ENCODE measurements around the gene TRIM36.

Gene TRIM36

GRCh38 chr5:115181757-115182156, 12.0 kb upstream of the TRIM36 start:
- no peak for DNase-seq (ENCODE audit: low spot score)
- Histone ChIP-seq H3K4me3 (no peak overlapping the region), H3K27ac (no peak overlapping the region)
- TF ChIP-seq, protein P1, sequence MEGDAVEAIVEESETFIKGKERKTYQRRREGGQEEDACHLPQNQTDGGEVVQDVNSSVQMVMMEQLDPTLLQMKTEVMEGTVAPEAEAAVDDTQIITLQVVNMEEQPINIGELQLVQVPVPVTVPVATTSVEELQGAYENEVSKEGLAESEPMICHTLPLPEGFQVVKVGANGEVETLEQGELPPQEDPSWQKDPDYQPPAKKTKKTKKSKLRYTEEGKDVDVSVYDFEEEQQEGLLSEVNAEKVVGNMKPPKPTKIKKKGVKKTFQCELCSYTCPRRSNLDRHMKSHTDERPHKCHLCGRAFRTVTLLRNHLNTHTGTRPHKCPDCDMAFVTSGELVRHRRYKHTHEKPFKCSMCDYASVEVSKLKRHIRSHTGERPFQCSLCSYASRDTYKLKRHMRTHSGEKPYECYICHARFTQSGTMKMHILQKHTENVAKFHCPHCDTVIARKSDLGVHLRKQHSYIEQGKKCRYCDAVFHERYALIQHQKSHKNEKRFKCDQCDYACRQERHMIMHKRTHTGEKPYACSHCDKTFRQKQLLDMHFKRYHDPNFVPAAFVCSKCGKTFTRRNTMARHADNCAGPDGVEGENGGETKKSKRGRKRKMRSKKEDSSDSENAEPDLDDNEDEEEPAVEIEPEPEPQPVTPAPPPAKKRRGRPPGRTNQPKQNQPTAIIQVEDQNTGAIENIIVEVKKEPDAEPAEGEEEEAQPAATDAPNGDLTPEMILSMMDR (IDR thresholded peaks at IDR 0.05): no peak

- Histone ChIP-seq H3K4me3 (peak overlapping the region; percentile 83), H3K27ac (peak overlapping the region; percentile 57 to 85)
- TF ChIP-seq, protein P1 (IDR thresholded peaks at IDR 0.05): no peak
- DNase-seq (ENCODE audit: low spot score): no peak
These were observed 10.5 kb upstream of the TRIM36 start for GRCh38 chr5:115180165-115180709.

DNA sequence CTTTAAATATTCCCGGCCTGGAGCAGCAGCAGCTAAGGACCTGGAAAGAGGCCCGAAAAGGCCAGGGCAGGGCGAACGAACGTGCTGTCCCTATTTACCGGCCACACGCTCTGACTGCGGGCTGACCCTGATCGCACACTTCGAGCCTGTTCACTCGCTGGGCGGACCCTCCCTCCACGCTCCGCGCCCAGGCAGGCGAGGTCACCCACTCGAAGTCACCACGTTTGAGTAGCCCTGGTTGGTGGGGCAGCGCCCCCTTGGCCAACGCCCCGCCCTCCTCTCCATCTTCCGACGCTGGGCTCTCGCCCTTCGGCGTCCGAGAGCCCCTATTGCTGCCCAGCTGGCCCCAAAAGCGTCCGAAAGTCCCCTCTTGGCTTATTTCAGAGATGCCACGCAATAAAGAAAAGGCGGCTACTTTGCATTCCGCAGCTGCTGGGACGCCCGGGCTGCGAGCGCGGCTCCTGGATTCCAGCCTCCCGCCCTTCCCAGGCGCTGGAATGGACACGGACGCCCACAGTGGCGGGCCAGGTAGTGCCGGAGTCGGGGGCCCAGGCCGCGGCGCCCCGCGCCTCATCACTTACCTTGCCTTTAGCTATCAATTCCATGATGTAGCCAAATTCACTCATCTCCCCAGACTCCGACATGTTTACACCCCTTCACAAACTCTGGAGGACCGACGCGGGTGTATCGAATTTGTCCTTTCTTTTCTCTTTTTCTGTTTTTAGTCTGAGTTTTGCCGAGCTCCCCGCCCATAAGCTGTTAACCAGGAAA, 9.9 kb upstream of the TRIM36 start:
- no peak for DNase-seq (ENCODE audit: low spot score)
- Histone ChIP-seq H3K27ac (peak overlapping the region; percentile 57 to 85), H3K4me3 (peak overlapping the region; percentile 83)
- TF ChIP-seq, protein P1 (IDR thresholded peaks at IDR 0.05): no peak

- TF ChIP-seq, protein P1 (IDR thresholded peaks at IDR 0.05): no peak
- no peak for DNase-seq (ENCODE audit: low spot score)
- Histone ChIP-seq H3K4me3 (peak overlapping the region; percentile 83), H3K27ac (peak overlapping the region in 1 of 2 donors; percentile 85)
These were observed 9.3 kb upstream of the TRIM36 start for GRCh38 chr5:115179030-115179393.

DNA sequence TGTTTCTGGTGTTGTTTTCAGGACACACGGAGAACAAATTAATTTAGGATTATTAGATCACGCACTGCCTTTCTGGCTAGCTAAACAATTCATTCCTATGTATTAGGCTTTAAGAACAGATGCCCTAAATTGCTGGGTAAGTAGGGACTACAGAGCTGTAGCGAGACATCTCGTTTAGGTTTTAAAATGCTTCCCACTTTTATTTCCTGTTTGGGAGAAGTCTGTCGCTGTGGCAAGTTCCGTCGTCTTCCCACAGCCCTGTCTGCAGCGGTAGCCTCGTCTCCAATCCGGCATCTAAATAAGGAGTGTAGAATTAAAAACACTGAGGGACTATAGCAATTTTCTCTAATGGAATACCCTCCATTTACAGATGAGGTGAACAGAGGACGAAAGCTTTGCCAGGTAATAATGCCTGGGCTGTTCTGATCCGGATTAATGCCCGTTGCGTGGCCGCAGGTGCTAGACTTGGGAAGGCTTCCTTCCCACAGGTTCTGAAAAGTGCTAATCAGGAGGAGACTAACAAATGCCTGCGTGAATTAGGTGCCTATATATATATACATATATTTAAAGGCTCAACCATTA, 1.3 kb upstream of the TRIM36 start:
- TF ChIP-seq, protein P1 (IDR thresholded peaks at IDR 0.05): no peak
- Histone ChIP-seq H3K27ac (peak overlapping the region; percentile 56 to 89), H3K4me3 (peak overlapping the region; percentile 92)
- DNase-seq (ENCODE audit: low spot score): no peak

GRCh38 chr5:115170134-115170928, 623 bp upstream of the TRIM36 start:
- Histone ChIP-seq H3K27ac (peak overlapping the region; percentile 56 to 89), H3K4me3 (peak overlapping the region; percentile 92)
- TF ChIP-seq, protein P1 (IDR thresholded peaks at IDR 0.05): no peak
- DNase-seq (ENCODE audit: low spot score): no peak
